Activated effector memory CD4-positive, alpha-beta T cell treated with Interleukin-2 at 50 U/mL for 16 hours (primary cell): ENCODE results near the gene NLRP4.

Source experiments
- DNase-seq: peaks from one replicate; pipeline ENCODE4 v3.0.0-alpha.2; 2020

The NLRP4 gene, protein sequence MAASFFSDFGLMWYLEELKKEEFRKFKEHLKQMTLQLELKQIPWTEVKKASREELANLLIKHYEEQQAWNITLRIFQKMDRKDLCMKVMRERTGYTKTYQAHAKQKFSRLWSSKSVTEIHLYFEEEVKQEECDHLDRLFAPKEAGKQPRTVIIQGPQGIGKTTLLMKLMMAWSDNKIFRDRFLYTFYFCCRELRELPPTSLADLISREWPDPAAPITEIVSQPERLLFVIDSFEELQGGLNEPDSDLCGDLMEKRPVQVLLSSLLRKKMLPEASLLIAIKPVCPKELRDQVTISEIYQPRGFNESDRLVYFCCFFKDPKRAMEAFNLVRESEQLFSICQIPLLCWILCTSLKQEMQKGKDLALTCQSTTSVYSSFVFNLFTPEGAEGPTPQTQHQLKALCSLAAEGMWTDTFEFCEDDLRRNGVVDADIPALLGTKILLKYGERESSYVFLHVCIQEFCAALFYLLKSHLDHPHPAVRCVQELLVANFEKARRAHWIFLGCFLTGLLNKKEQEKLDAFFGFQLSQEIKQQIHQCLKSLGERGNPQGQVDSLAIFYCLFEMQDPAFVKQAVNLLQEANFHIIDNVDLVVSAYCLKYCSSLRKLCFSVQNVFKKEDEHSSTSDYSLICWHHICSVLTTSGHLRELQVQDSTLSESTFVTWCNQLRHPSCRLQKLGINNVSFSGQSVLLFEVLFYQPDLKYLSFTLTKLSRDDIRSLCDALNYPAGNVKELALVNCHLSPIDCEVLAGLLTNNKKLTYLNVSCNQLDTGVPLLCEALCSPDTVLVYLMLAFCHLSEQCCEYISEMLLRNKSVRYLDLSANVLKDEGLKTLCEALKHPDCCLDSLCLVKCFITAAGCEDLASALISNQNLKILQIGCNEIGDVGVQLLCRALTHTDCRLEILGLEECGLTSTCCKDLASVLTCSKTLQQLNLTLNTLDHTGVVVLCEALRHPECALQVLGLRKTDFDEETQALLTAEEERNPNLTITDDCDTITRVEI

GRCh38 chr19:55836340-55836739 lies at the start of gene NLRP4:
Gene NLRP4, plus strand, starts transcription at chr19:55836540. Its CDS starts 15,541 bp downstream, at chr19:55852081.
- no peak for DNase-seq

GRCh38 chr19:55795021-55795420 lies 41.3 kb upstream of the NLRP4 start:
- DNase-seq: no peak

GRCh38 chr19:55801416-55801815 lies 34.9 kb upstream of the NLRP4 start:
- no peak for DNase-seq

GRCh38 chr19:55802281-55802680 lies 34.1 kb upstream of the NLRP4 start:
- no peak for DNase-seq

GRCh38 chr19:55809381-55810058 lies 26.8 kb upstream of the NLRP4 start:
- no peak for DNase-seq

- no peak for DNase-seq
Measured at GRCh38 chr19:55811340-55811739, 25.0 kb upstream of the NLRP4 start.

- DNase-seq: no peak
Measured at GRCh38 chr19:55812449-55812848, 23.9 kb upstream of the NLRP4 start.

DNA sequence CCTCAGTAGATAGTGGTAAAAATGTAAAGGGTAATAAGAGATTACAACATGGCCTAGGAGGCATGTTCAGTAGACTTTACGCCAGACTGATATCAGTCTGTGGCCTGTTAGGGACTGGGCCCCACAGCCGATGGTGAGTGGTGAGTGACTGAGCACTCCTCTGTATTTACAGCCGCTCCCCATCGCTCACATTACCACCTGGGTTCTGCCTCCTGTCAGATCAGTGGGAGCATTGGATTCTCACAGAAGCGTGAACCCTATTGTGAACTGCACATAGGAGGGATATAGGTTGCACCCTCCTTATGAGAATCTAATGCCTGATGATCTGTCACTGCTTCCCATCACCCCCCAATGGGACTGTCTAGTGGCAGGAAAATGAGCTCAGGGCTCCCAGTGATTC lies 22.4 kb upstream of the NLRP4 start:
- no peak for DNase-seq

DNA sequence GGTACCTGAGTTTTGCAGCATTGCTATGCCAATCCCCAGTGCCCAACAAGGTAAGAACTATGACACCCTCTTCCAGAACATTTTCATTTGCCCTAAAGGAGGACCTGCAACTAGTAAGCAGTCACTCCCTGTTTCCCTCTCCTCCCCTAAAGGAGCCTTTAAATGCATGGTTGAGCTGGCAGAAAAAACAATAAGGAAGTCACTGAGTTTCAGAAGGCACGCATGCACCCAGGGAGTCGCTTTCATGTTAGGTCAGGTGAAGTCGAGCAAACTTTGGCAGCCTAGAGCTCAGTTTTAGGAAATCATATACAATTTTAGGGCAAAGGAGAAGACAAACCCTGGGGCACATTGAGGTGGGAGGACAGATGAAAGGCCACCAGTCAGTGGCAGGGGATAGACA lies 16.3 kb upstream of the NLRP4 start:
- no peak for DNase-seq

- no peak for DNase-seq
Measured at GRCh38 chr19:55830656-55831055, 5.7 kb upstream of the NLRP4 start.

DNA sequence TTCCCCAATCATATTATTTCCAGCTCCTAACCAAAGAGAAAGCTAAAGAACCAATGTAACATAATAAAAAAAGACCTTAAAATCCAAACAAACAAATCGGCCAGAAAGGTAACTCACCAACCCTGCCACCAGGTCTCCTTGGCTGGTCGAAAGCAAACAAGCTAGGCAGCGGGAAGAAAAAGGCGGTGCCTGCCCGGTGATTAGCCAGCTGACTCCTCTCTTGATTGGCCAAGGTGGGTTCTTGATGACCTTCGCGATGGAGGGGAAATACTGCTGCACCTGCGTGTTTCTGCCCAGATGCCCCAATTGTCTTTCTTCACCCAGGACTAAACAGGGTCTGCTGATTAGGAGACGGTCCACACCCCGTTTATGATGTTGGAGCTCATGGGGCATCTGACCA lies 4.5 kb upstream of the NLRP4 start, which contains the start of gene NLRP11:
Gene NLRP11, minus strand, starts transcription at position 154 of the 400 bp plus-strand sequence. CDS start 13,825 bp downstream, outside the sequence.
- no peak for DNase-seq

DNA sequence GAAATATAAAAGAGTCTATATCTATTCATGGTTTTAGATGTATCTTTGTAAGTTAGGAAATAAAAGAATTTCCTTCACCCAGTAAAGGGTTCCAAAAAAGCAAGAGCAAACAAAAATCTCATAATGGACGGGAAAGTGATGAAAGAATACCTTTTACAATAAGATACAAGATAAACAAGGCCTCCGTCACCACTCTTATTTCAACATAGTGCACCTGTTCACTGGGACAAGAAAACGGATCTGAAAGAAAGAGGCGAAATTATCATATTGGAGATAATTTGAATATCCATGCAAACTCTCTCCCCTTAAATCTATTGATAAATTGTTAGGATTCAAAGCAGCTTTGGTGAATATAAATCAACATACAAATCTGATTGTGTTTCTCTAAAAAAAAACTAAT lies 3.7 kb upstream of the NLRP4 start:
- DNase-seq: no peak

DNA sequence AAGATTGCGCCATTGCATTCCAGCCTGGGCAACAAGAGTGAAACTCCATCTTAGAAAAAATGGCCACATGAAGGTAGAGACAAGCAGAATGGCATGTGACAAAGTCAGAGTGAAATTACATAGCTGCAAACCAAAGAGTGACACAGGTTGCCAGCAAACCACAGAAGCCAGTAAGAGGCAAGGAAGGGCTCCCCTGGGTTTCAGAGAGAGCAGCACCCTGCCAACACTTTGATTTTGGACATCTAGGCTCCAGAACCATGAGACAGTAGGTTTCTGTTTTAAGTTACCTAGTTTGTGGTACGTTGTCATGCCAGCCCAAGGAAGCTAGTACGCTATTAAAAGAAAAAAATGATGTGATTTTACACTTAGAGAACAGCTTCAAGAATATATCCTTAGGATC lies 1.9 kb downstream of the NLRP4 start:
- DNase-seq: no peak

- no peak for DNase-seq
Measured at GRCh38 chr19:55838906-55839305, 2.6 kb downstream of the NLRP4 start.

DNA sequence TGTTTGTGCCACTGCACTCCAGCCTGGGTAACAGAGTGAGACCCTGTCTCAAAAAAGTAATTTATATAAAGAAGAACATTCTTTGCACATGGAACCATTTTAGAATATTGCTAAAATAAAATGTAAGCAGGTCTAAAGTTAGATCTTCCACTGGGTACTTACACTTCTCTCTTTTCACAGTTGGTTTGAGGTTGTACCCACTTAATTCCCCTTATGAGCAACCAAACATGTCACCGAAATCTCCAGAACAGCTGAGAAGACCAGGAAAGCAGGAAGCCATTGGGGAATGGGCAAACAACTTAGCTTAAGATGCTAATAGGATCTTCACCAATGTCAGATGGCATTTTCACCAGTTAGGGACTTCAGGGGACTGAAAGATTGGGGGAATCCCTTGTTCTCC lies 18.8 kb downstream of the NLRP4 start:
- no peak for DNase-seq

DNA sequence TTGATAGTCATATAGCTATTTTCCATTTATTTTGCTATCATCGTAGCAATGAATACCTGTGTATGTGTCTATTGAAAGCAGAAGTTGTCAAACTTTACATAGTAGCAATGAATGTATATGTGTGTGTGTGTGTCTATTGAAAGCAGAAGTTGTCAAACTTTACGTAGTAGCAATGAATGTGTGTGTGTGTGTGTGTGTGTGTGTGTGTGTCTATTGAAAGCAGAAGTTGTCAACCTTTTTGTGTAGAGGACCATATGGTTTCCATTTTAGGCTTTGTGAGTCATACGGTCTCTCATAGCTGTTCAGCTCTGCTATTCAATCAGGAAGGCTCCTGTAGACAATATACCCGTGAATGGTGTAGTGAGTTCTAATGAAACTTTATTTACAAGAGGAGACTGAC lies 20.8 kb downstream of the NLRP4 start:
- DNase-seq: no peak

DNA sequence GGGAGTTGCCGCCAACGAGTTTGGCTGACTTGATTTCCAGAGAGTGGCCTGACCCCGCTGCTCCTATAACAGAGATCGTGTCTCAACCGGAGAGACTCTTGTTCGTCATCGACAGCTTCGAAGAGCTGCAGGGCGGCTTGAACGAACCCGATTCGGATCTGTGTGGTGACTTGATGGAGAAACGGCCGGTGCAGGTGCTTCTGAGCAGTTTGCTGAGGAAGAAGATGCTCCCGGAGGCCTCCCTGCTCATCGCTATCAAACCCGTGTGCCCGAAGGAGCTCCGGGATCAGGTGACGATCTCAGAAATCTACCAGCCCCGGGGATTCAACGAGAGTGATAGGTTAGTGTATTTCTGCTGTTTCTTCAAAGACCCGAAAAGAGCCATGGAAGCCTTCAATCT lies 21.6 kb downstream of the NLRP4 start:
- no peak for DNase-seq

GRCh38 chr19:55858401-55858800 lies 22.1 kb downstream of the NLRP4 start:
- no peak for DNase-seq

GRCh38 chr19:55858969-55859368 lies 22.6 kb downstream of the NLRP4 start:
- DNase-seq: no peak

DNA sequence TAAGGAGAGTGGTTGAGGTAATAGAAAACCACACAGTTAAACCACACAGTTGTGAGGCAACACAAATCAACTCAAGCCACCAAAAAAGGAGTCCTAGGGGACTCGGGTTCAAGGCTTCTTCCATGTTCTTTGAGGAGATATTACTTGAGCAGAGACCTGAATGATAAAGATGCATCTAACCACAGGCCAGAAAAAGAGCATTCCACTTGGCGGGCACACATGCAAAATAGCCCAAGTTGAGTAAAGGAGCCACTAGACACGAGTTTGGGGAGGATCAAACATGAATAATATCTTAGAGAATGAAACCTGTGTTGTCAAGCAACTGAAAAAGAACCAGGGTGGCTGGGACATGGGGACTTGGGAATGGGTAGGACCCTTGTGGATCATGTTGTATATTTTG lies 30.2 kb downstream of the NLRP4 start:
- DNase-seq: no peak

DNA sequence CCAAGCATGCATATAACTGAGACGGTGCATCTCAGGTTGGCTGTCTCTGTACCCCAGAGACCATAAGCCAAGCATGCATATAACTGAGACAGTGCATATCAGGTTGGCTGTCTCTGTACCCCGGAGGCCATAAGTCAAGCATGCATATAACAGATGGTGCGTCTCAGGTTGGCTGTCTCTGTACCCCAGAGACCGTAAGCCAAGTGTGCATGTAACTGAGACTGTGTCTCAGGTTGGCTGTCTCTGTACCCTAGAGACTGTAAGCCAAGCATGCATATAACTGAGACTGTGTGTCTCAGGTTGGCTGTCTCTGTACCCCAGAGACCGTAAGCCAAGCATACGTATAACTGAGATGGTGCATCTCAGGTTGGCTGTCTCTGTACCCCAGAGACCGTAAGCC lies 30.8 kb downstream of the NLRP4 start:
- no peak for DNase-seq

- DNase-seq: no peak
Measured at GRCh38 chr19:55870736-55871135, 34.4 kb downstream of the NLRP4 start.

DNA sequence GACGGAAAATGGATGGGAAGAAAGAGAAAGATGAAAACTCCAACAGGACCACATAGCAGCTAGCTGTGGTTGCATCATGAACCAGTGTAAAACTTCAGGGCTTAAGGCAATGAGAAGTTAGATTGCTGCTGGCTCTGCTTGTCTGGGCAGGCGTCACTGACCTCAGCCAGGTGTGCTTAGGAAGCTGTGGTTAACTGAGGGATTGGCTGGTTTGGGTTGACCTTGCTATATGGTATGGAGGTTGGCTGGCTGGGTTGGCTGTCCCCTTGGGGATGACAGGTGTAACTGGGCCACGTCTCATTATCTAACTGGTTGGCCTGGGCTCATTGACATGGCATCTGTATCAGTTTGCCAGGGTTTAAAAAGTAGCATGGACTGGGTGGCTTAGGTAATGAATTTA lies 40.9 kb downstream of the NLRP4 start:
- DNase-seq: no peak
